Activated CD8-positive, alpha-beta memory T cell treated with anti-CD3 and anti-CD28 coated beads for 24 hours (primary cell): Measurements from ENCODE around the gene MYL5.
"Not testable (repeated sequence)": the region's sequence is repeated elsewhere in the genome, so short reads cannot be mapped to it uniquely, and the experiment has no call there.

Experiments
- DNase-seq: peaks from one replicate; pipeline ENCODE4 v3.0.0-alpha.2; 2020

The MYL5 gene

DNA sequence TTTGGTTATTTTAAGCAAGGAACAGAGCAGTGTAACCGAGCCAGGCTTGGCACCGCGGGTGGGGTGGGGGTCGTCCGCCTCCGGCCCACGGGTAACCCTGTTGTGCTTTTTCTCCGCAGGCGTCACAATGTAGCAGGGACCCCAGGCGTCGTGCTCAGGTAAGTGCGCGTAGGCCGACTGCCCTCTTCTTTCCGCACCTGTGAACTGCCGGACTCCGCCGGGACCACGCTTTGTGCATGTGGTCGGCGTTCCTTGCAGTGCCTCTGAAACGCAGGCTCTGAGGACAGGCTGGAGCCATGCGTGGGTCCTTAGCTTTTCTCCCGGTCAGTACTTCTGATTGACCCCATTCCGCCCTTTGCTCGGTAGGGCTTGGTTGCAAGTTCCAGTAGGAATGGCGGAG is 56.2 kb downstream of the MYL5 start:
- DNase-seq: no peak

DNA sequence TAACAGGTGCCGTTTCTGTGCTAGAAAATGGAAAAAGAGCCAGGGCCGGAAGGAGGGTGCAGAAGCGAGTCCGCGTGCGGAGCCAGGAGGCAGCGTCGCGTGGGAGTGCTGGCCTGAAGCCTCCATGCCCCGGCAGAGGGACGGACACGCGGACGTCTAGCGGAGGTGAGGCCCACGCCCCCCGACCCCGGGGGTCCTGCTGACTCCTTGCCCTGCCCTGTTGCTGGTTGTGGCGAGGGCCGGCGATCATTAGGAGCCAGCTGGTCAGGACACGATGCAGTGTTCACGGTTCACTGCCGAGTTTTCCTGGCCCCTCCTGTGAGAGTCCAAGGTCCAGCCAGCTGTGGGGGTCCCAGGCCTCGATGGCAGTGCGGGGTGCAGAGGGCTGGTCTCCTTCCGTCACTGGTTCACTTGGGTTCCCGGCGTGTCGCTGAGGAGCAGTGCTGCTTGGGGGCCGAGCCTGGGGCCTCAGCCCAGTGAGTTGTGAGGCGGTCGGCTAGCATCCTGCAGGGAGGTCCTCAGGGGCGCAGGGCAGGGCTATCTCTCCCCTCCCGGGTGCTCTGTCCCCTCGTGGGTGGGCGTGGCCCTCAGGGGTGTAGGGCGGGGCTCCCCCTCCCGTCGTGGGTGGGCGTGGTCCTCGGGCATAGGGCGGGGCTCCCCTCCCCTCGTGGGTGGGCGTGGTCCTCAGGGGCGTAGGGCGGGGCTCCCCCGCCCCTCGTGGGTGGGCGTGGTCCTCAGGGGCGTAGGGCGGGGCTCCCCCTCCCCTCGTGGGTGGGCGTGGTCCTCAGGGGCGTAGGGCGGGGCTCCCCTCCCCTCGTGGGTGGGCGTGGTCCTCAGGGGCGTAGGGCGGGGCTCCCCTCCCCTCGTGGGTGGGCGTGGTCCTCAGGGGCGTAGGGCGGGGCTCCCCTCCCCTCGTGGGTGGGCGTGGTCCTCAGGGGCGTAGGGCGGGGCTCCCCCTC is 56.9 kb downstream of the MYL5 start:
- DNase-seq: not testable (repeated sequence)
